ENCODE data around the gene CFAP73. TPM values are rescaled to one million over a fixed set of nuclear protein-coding genes. Genes with fewer than 3 reads are reported as not detected.

The CFAP73 gene
- polyA plus RNA-seq, 4 donors = 0.91 to 1.5 (median 1.1) TPM

- DNase-seq (ENCODE audit: low read depth in 4 of 4, low spot score in 3 of 4) = no peak
Observed at GRCh38 chr12:113118142-113118541, 31.4 kb upstream of the CFAP73 start.

DNA sequence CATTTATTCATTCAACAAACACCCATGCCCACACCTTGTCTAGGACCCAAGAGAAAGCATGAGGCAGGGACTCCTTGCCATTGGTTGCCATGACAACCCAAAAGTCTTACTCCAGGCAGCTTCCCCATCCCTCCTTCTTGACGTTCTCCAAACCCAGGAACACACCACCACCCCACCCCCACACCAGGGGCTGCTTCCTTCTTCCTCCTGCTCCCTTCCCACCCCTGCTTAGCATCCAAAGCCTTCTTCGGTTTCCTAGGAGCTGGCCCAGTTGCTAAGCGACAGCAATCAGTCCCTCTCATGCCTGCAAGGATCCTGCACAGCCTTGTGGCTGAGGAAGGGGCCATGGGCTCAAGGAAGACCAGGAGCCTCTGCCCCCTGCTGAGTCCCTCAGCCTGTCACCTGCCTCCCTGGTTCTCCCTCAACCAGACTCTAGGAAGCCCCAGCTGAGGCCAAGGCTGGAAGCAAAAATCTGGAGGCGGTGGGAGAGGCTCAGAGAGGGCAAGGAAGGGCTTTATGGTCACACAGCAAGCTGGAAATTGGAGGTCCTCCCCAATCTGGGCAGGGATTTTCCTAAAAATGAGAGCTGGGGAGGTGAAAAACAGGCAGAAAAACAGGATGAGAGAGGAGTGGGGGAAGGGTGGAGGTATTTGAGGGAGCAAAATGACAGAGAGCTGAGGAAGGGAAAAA is 29.4 kb upstream of the CFAP73 start:
- DNase-seq (ENCODE audit: low read depth in 4 of 4, low spot score in 3 of 4) = no peak

- no peak for DNase-seq (ENCODE audit: low read depth in 4 of 4, low spot score in 3 of 4)
Observed at GRCh38 chr12:113120670-113121370, 28.7 kb upstream of the CFAP73 start.

DNA sequence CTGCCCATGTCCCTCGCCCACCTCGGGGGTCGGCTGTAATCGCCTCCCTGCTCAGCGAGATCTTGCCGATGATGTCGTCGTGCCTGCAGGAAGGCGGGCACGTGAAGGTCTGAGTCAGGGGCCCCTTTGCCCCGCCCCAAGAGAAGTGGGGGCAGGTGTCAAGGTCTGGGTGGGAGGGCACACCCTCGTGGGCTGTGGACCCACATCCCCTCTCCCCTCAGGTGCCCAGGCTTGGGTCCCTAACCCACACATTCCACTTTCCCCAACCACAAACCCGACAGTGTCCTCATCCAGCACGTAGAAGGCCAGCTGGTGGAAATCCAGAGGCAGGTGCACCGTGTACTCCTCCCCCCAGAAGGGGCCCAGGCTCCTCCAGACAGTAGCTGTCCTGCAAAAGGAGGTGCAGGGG is 21.7 kb upstream of the CFAP73 start:
- no peak for DNase-seq (ENCODE audit: low read depth in 4 of 4, low spot score in 3 of 4)

DNA sequence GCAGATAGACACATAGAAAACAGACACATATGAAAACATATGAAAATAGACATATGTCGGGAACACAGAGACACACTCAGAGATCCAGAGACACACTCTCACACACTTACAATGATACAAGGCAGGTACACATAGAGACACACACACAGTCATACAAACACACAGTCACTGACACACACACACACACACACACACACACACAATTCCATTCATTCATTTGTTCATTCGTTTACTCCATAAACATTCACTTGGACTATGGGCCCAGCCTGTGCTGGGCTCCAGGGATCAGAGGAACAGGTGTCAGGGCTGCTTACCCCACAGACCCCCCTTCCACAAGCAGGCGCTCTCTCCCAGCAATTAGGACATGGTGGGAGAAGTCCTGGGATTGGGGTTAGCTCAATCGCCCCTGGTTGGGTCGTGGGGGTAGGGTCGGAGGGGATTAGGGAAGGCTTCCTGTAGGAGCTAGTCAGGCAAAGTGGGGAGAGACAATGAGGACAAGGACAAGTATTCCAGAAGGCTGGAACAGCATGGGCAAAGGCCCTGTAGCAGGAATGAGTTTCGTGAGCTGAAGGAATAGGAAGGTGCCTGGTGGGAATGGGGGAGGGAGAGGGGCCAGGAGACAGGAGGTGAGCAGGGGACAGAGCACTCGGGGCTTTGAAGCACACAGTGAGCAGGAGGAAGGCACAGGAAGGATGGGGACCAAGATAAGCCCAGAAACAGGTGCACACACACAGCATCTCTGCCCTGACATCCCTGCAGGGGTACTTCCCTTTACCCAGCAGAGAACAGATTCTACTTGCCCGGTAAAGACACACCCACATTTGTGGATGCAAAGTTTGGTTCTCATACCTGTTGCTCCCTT is 20.5 kb upstream of the CFAP73 start:
- DNase-seq (ENCODE audit: low read depth in 4 of 4, low spot score in 3 of 4) = no peak

GRCh38 chr12:113129664-113130456 is 19.7 kb upstream of the CFAP73 start:
- no peak for DNase-seq (ENCODE audit: low read depth in 4 of 4, low spot score in 3 of 4)

DNA sequence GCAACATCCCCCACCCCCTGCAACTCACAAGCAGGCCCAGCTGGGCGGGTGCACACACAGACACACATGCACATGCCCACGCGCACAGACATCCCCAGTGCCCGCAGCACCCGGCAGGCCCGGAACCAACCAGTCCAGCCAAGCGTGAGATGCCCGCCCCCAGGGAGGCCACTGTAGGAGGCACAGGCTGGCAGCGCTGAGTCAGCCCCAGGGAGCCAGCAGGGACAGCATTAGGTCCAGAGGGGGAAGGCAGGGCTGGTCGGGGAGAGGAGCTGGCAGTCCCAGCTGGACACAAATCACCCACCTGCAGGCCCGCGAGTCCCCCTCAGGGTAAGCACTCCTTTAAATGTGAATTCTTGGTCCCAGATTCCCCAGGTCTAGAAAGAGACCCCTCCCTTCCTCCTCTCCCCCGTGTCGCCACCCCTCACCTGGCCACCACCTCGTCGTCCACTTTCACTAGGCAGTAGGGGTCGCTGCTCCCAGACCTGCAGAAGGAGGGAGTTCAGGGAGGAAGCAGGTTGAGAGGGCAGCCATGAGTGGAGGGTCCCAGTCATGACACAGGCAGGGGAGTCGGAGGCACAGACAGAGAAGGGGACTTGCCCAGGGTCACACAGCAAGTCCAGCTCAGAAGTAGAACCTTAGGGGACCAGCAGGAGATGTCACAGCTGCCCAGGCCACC is 18.9 kb upstream of the CFAP73 start:
- DNase-seq (ENCODE audit: low read depth in 4 of 4, low spot score in 3 of 4) = no peak

DNA sequence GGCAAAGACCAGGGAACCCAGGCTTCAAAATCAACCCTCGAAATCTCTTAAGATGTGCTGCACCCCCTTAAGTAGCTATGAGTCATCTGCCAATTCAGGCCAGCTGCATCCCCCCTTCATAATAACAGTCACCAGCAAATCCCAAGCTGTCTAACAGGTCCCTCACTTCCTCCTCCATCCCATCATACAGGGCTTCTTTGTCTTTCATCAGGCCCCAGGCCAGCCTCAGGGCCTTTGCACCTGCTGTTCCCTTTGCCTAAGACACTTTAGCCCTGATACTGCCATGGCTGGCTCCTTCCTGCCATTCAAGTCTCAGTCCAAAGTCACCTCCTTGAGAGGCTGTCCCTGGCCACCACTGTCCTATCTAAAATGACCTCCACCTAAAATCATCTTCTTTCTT is 18.0 kb upstream of the CFAP73 start:
- DNase-seq (ENCODE audit: low read depth in 4 of 4, low spot score in 3 of 4) = no peak

GRCh38 chr12:113133036-113133435 is 16.5 kb upstream of the CFAP73 start:
- no peak for DNase-seq (ENCODE audit: low read depth in 4 of 4, low spot score in 3 of 4)

- DNase-seq (ENCODE audit: low read depth in 4 of 4, low spot score in 3 of 4) = no peak
Observed at GRCh38 chr12:113133666-113134065, 15.9 kb upstream of the CFAP73 start.

DNA sequence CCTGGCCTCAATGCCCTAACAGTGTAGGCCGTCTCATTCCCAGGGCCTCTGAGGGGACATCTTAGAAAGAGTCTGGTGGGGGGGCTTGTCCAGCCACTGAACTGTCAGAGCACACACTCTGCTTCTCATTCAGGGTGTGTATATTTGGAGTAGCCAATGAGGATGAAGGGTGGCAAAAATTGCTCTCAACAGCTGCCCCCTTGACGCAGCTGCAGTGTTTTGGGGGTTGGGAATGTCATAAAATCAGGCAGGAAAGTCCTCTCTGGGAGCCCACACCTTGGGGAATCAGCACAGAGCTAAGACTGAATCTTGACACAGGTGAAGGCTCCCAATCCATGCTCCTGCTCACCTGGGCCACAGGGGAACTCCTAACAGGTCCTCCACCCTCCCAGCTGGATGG is 15.5 kb upstream of the CFAP73 start:
- DNase-seq (ENCODE audit: low read depth in 4 of 4, low spot score in 3 of 4) = no peak

GRCh38 chr12:113134521-113134951 is 15.0 kb upstream of the CFAP73 start:
- no peak for DNase-seq (ENCODE audit: low read depth in 4 of 4, low spot score in 3 of 4)

GRCh38 chr12:113135178-113136127 is 14.1 kb upstream of the CFAP73 start, which contains the start of gene RASAL1:
Gene RASAL1, minus strand, starts transcription at chr12:113135761. Its CDS starts 299 bp downstream, at chr12:113135462.
- DNase-seq (ENCODE audit: low read depth in 4 of 4, low spot score in 3 of 4) = no peak

DNA sequence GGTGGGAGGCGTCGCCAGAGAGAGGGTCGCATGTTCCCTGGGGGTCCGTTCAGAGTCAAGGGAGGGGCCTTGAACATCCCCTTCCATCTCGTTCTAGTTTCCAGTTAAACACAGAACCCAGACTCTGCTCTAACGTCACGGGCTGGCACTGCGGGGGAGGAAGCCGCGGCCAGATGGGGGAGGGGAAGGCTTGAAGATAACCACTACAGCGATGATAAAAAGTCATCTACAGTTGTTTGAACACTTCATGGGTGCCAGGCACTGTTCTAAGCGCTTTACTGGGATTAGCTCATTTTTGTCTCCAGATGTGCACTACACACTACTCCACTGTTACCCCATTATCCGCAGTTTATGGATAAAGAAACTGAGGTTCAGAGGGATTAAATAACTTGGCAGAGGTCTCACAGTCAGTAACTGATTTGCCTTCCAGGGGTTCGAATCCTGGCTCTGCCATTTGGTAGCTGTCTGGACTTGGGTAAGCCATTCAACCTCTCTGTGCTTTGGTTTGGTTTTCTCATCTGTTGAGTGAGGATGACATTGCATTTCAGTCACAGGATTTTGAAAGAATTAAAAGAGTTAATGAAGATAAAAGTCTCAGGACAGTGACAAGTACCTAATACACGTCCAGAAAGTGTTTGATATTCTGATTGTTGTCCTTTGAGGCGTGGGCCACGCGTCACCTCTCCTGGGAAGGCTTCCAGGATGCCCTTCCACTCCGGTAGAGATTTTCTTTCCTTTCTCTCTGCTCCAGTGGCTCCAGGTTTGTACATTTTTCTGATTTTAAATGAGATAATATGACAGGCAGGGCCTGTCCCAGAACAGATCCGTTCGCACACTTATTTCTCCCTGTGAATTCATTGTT is 13.2 kb upstream of the CFAP73 start:
- no peak for DNase-seq (ENCODE audit: low read depth in 4 of 4, low spot score in 3 of 4)

DNA sequence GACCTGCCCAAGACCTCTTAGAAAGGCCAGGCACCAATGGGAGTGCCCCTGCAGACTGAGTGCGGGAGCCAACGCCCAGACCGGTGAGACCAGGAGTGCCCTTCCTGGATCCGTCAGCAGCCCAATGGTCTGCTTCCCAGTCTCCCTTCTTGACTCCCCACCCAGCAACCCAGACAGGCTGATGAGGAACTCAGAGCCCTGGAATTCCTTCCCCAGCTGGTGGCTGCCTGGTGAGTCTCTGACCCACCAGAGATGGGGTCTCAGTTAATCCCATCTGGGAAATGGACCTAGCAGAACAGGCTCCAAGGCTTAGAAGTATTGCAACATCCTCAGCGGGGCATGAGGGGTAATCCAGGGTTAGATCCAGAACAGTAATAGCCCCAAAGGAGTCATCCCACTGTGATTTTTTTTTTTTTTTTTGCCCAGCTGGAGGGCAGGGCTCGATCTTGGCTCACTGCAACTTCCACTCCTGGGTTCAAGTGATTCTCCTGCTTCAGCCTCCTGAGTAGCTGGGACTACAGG is 12.5 kb upstream of the CFAP73 start:
- no peak for DNase-seq (ENCODE audit: low read depth in 4 of 4, low spot score in 3 of 4)

- no peak for DNase-seq (ENCODE audit: low read depth in 4 of 4, low spot score in 3 of 4)
Observed at GRCh38 chr12:113137861-113138783, 11.4 kb upstream of the CFAP73 start.
